ENCODE measurements around the gene ATF1.
A peak's percentile ranks its signal among the peaks of the same experiment; 100 is the strongest.
"Not testable (repeated sequence)": the region's sequence is repeated elsewhere in the genome, so short reads cannot be mapped to it uniquely, and the experiment has no call there.

The ATF1 gene

GRCh38 chr12:50824914-50825313, 61.0 kb downstream of the ATF1 start:
- no peaks in the 10 kb centered on the region for H3K27me3 ChIP-seq (ENCODE audit: control insufficient read depth in 2 of 2, insufficient read depth in 2 of 2, low read length in 2 of 2)
- peak overlapping the region in 1 of 2 donors; percentile 3 for H3K9ac ChIP-seq (ENCODE audit: low read depth in 1 of 2, low read length in 2 of 2)
- no peak overlapping the region for H3K4me3 ChIP-seq (ENCODE audit: low read length in 2 of 2)
- H3K27ac ChIP-seq (ENCODE audit: low read depth in 2 of 2, low read length in 2 of 2), result no peak overlapping the region
- H3K4me1 ChIP-seq (ENCODE audit: control insufficient read depth in 2 of 2, insufficient read depth in 2 of 2, low read length in 2 of 2), result no peaks in the 10 kb centered on the region
- H3K36me3 ChIP-seq (ENCODE audit: control insufficient read depth in 2 of 2, insufficient read depth in 2 of 2, low read length in 2 of 2), result no peaks in the 10 kb centered on the region
- no peaks in the 10 kb centered on the region for H3K9me3 ChIP-seq (ENCODE audit: control insufficient read depth in 2 of 2, low read length in 2 of 2)

GRCh38 chr12:50825372-50825838, 61.5 kb downstream of the ATF1 start:
- no peak overlapping the region for H3K9ac ChIP-seq (ENCODE audit: low read depth in 1 of 2, low read length in 2 of 2)
- H3K4me3 ChIP-seq (ENCODE audit: low read length in 2 of 2), result no peak overlapping the region

DNA sequence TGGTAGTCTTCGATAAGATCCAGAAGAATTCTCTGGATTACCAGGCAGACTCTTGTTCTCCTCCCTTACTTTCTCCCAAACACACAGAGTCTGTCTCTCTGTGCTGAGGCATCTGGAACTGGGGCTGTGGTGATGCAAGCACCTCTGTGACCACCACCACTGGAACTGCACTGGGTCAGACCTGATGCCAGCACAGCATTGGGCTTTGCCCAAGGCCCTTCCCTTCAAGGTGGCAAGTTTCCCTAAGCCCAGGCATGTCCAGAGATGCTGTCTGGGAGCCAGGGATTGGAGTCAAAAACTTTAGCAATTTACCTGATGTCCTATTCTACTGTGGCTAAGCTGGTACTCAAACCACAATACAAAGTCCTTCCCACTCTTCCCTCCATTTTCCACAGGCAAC, 64.2 kb downstream of the ATF1 start:
- Histone ChIP-seq H3K4me3 (ENCODE audit: low read length in 2 of 2) (no peak overlapping the region), H3K9ac (ENCODE audit: low read depth in 1 of 2, low read length in 2 of 2) (no peak overlapping the region), H3K27me3 (ENCODE audit: control insufficient read depth in 2 of 2, insufficient read depth in 2 of 2, low read length in 2 of 2) (no peaks in the 10 kb centered on the region), H3K4me1 (ENCODE audit: control insufficient read depth in 2 of 2, insufficient read depth in 2 of 2, low read length in 2 of 2) (no peaks in the 10 kb centered on the region), H3K36me3 (ENCODE audit: control insufficient read depth in 2 of 2, insufficient read depth in 2 of 2, low read length in 2 of 2) (no peaks in the 10 kb centered on the region), H3K9me3 (ENCODE audit: control insufficient read depth in 2 of 2, low read length in 2 of 2) (no peaks in the 10 kb centered on the region), H3K27ac (ENCODE audit: low read depth in 2 of 2, low read length in 2 of 2) (no peak overlapping the region)

More at GRCh38 chr12:50825372-50825838, 61.5 kb downstream of the ATF1 start:
- H3K4me1 ChIP-seq (ENCODE audit: control insufficient read depth in 2 of 2, insufficient read depth in 2 of 2, low read length in 2 of 2), result no peaks in the 10 kb centered on the region
- no peak overlapping the region for H3K27ac ChIP-seq (ENCODE audit: low read depth in 2 of 2, low read length in 2 of 2)
- no peaks in the 10 kb centered on the region for H3K9me3 ChIP-seq (ENCODE audit: control insufficient read depth in 2 of 2, low read length in 2 of 2)
- H3K36me3 ChIP-seq (ENCODE audit: control insufficient read depth in 2 of 2, insufficient read depth in 2 of 2, low read length in 2 of 2), result no peaks in the 10 kb centered on the region
- H3K27me3 ChIP-seq (ENCODE audit: control insufficient read depth in 2 of 2, insufficient read depth in 2 of 2, low read length in 2 of 2), result no peaks in the 10 kb centered on the region

DNA sequence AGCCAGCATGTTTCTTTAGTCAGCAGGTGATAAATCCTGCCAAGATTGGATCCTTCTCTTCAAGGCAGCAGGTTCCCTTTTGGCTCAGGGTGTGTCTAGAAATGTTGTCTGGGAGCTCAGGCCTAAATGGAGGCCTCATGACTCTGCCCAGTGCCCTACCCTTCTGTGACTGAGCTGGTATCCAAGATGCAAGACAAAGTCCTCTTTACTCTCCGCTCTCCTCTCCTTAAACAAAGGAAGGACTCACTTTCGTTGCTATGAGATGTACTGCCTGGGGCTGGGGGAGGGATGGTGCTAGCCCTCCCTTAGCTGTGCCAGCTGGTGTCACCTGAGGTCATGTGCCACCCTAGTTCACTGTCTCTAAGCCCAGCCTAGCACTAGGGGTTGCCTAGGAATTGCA, 65.0 kb downstream of the ATF1 start:
- no peaks in the 10 kb centered on the region for H3K9me3 ChIP-seq (ENCODE audit: control insufficient read depth in 2 of 2, low read length in 2 of 2)
- no peaks in the 10 kb centered on the region for H3K27me3 ChIP-seq (ENCODE audit: control insufficient read depth in 2 of 2, insufficient read depth in 2 of 2, low read length in 2 of 2)
- no peaks in the 10 kb centered on the region for H3K36me3 ChIP-seq (ENCODE audit: control insufficient read depth in 2 of 2, insufficient read depth in 2 of 2, low read length in 2 of 2)
- no peaks in the 10 kb centered on the region for H3K4me1 ChIP-seq (ENCODE audit: control insufficient read depth in 2 of 2, insufficient read depth in 2 of 2, low read length in 2 of 2)
- H3K9ac ChIP-seq (ENCODE audit: low read depth in 1 of 2, low read length in 2 of 2), result no peak overlapping the region
- H3K4me3 ChIP-seq (ENCODE audit: low read length in 2 of 2), result no peak overlapping the region
- H3K27ac ChIP-seq (ENCODE audit: low read depth in 2 of 2, low read length in 2 of 2), result no peak overlapping the region

DNA sequence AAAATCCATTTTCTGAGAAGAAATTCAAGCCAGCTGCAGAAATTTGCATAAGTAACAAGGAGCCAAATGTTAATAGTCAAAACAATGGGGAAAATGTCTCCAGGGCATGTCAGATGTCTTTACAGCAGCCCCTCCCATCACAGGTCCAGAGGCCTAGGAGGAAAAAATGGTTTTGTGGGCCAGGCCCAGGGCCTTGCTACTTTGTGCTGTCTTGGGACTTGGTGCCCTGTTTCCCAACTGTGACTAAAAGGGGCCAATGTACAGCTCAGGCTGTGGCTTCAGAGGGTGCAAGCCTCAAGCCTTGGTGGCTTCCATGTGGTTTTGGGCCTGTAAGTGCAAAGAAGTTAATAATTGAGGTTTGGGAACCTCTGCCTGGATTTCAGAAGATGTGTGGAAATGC, 69.9 kb downstream of the ATF1 start:
- not testable (repeated sequence) for H3K36me3 ChIP-seq (ENCODE audit: control insufficient read depth in 2 of 2, insufficient read depth in 2 of 2, low read length in 2 of 2); H3K27ac ChIP-seq (ENCODE audit: low read depth in 2 of 2, low read length in 2 of 2); H3K4me3 ChIP-seq (ENCODE audit: low read length in 2 of 2); H3K9ac ChIP-seq (ENCODE audit: low read depth in 1 of 2, low read length in 2 of 2); H3K9me3 ChIP-seq (ENCODE audit: control insufficient read depth in 2 of 2, low read length in 2 of 2); H3K4me1 ChIP-seq (ENCODE audit: control insufficient read depth in 2 of 2, insufficient read depth in 2 of 2, low read length in 2 of 2); H3K27me3 ChIP-seq (ENCODE audit: control insufficient read depth in 2 of 2, insufficient read depth in 2 of 2, low read length in 2 of 2)

DNA sequence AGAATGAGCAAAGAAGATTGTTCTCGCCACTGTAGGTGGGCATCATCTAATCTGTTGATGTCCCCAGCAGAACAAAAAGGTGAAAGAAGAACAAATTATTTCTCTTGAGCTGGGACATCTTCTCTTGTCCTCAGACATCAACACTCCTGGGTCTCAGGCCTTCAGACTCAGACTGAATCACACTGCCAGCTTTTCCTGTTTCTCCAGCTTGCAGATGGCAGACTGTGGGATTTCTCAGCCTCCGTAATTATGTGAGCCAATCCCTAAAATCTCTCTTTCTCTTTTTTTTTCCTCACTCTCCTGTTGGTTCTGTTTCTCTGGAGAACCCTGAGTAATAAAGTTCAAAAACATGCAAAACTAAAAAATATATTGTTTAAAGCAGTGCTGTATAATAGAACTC, 75.1 kb downstream of the ATF1 start:
- Histone ChIP-seq H3K27me3 (ENCODE audit: control insufficient read depth in 2 of 2, insufficient read depth in 2 of 2, low read length in 2 of 2) (no peaks in the 10 kb centered on the region), H3K9ac (ENCODE audit: low read depth in 1 of 2, low read length in 2 of 2) (no peak overlapping the region), H3K27ac (ENCODE audit: low read depth in 2 of 2, low read length in 2 of 2) (no peak overlapping the region), H3K4me3 (ENCODE audit: low read length in 2 of 2) (no peak overlapping the region), H3K4me1 (ENCODE audit: control insufficient read depth in 2 of 2, insufficient read depth in 2 of 2, low read length in 2 of 2) (no peaks in the 10 kb centered on the region), H3K36me3 (ENCODE audit: control insufficient read depth in 2 of 2, insufficient read depth in 2 of 2, low read length in 2 of 2) (no peaks in the 10 kb centered on the region), H3K9me3 (ENCODE audit: control insufficient read depth in 2 of 2, low read length in 2 of 2) (no peaks in the 10 kb centered on the region)

DNA sequence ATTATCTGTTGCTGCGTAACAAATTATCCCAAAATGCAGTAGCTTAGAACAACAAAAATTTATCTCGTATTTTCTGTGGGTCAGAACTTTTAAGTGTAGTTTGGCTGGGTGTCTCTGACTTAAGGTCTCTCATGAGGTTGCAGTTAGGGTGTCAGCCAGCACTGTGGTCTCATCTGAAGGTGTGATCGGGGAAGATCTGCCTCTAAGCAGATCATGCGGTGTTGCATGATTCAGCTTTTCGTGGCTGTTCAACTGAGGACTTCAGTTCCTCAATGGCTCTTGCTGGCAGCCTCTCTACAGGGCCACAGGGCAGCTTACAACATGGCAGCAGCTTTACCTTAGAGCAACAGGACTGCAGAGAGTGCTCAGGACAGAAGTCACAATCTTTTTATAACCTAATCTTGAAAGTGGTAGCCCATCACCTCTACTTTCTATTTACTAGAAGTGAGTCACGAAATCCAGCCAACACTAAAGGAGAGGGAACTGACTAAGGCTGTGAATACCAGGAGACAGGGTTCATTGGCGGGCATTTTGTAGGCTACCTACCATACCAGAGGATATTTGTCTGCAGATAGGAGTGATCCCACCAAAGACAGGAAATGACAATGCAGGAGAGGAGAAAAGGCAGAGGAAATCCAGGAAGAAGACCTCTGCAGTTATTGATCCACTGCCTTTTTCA, 77.0 kb downstream of the ATF1 start:
- Histone ChIP-seq H3K27ac (ENCODE audit: low read depth in 2 of 2, low read length in 2 of 2) (no peak overlapping the region), H3K4me1 (ENCODE audit: control insufficient read depth in 2 of 2, insufficient read depth in 2 of 2, low read length in 2 of 2) (no peaks in the 10 kb centered on the region), H3K9me3 (ENCODE audit: control insufficient read depth in 2 of 2, low read length in 2 of 2) (no peaks in the 10 kb centered on the region), H3K4me3 (ENCODE audit: low read length in 2 of 2) (no peak overlapping the region), H3K36me3 (ENCODE audit: control insufficient read depth in 2 of 2, insufficient read depth in 2 of 2, low read length in 2 of 2) (no peaks in the 10 kb centered on the region), H3K9ac (ENCODE audit: low read depth in 1 of 2, low read length in 2 of 2) (no peak overlapping the region), H3K27me3 (ENCODE audit: control insufficient read depth in 2 of 2, insufficient read depth in 2 of 2, low read length in 2 of 2) (no peaks in the 10 kb centered on the region)

- no peak overlapping the region for H3K9ac ChIP-seq (ENCODE audit: low read depth in 1 of 2, low read length in 2 of 2)
- no peak overlapping the region for H3K27ac ChIP-seq (ENCODE audit: low read depth in 2 of 2, low read length in 2 of 2)
- no peaks in the 10 kb centered on the region for H3K9me3 ChIP-seq (ENCODE audit: control insufficient read depth in 2 of 2, low read length in 2 of 2)
- H3K4me3 ChIP-seq (ENCODE audit: low read length in 2 of 2), result no peak overlapping the region
- no peaks in the 10 kb centered on the region for H3K4me1 ChIP-seq (ENCODE audit: control insufficient read depth in 2 of 2, insufficient read depth in 2 of 2, low read length in 2 of 2)
- H3K27me3 ChIP-seq (ENCODE audit: control insufficient read depth in 2 of 2, insufficient read depth in 2 of 2, low read length in 2 of 2), result no peaks in the 10 kb centered on the region
- H3K36me3 ChIP-seq (ENCODE audit: control insufficient read depth in 2 of 2, insufficient read depth in 2 of 2, low read length in 2 of 2), result no peaks in the 10 kb centered on the region
Observed at GRCh38 chr12:50841716-50842531, 78.0 kb downstream of the ATF1 start.

DNA sequence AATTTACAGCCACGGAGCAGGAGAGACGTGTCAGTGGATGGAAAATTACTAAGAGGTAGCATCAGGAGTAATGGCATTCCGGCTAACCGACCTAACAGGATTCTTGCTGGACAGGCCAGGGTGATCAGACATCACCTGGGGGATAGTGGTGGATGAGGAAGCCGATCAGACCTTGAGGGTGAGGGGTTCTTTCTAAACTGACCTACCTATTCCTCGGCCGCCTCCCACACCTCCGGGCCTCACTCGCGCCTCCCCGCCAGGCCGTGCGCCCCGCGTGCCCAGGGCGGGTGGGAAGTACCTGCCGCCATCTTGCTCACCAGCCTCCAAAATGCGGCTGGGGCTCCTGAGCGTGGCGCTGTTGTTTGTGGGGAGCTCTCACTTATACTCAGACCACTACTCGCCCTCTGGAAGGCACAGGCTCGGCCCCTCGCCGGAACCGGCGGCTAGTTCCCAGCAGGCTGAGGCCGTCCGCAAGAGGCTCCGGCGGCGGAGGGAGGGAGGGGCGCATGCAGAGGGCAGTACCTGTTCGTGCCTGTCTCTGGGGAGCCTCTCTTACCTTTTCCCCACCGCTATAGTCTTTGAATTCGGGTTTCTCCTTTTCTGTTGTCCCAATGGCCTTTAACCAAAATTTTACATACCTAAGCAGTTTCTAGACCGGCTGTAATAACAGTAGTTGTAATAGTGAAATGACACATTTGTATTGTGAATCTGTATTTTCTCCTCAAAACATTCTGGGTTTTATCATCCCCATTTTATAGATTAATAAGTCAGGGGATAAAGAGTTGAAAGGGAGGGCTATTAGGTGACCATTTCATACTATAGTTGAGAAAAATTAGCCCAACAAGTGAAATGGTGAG, 79.0 kb downstream of the ATF1 start, which contains the start of gene TMPRSS12:
TMPRSS12 (plus strand) TSS at position 290 of the 857 bp plus-strand sequence; CDS start at position 329, 39 bp downstream.
- no peaks in the 10 kb centered on the region for H3K4me1 ChIP-seq (ENCODE audit: control insufficient read depth in 2 of 2, insufficient read depth in 2 of 2, low read length in 2 of 2)
- H3K4me3 ChIP-seq (ENCODE audit: low read length in 2 of 2), result no peak within 1 kb of the TSS
- no peaks in the 10 kb centered on the region for H3K9me3 ChIP-seq (ENCODE audit: control insufficient read depth in 2 of 2, low read length in 2 of 2)
- H3K9ac ChIP-seq (ENCODE audit: low read depth in 1 of 2, low read length in 2 of 2), result no peak within 1 kb of the TSS
- H3K27ac ChIP-seq (ENCODE audit: low read depth in 2 of 2, low read length in 2 of 2), result no peak within 1 kb of the TSS
- H3K36me3 ChIP-seq (ENCODE audit: control insufficient read depth in 2 of 2, insufficient read depth in 2 of 2, low read length in 2 of 2), result no peaks in the 10 kb centered on the region
- no peaks in the 10 kb centered on the region for H3K27me3 ChIP-seq (ENCODE audit: control insufficient read depth in 2 of 2, insufficient read depth in 2 of 2, low read length in 2 of 2)
